HG02588 (cell line): ENCODE measurements around the gene EPAS1.

Experiments used
- ATAC-seq: cut with Tn5 transposase; IDR thresholded peaks from one replicate; pipeline ENCODE4 v1.9.1; 2021; ENCODE audit warnings: mild to moderate bottlenecking, moderate library complexity; ENCODE audit not compliant: unreplicated experiment

Gene EPAS1

DNA sequence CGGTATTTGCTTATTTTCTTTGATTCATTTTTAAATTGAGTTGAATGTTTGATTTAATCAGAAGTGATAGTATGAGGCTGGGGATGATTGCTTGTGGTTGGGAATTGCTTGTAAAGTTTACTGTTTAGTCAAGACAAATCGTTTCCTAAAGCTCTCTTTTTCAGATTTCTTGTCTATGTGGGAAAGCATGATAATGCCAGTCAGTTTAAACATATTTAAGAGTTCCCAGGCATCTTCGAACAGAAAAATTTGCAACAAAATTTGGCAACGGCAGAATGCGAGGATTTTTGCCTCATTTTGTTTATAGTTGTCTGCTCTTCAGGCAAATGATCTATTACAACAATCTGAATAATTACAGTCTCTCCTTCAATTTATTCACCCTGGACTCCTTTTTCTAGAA is 22.5 kb downstream of the EPAS1 start:
- no peak for ATAC-seq

DNA sequence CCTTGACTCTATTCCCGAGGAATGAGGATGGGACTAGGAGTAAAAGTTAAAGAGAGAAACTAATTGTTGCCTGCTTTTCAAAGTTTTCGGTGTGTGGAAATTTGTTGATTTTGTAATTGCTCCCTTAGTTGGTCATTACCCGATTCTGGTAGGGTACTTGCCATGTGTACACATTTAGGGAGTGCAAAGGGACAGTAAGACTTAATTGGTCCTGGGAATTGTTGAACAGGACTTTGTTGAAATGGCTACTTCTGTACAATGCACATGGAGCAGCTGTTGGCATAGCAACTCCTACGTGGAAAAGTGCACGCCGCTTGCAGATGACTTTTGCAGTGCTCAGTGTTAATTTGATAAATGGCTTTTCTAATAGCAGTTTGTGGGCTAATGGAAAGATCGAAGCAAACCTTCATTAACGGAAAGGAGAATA is 22.9 kb downstream of the EPAS1 start:
- ATAC-seq: no peak

DNA sequence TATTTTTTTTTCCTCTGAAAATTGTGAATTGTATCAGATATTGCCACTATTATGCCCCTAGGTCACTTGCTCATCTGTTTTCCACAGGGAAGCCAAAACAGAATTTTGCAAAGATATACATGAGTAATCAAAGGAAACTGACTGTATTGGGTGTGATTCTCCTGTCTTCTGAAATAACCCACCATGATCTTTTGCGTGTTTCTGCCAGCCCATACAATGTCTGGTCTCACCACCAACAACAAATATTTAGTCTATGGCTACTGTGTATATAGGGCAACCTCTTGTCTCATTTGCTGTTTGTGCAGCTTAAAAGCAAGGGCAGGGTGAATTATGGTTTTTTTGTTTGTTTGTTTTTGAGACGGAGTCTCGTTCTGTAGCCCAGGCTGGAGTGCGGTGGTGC is 26.5 kb downstream of the EPAS1 start:
- ATAC-seq: no peak

DNA sequence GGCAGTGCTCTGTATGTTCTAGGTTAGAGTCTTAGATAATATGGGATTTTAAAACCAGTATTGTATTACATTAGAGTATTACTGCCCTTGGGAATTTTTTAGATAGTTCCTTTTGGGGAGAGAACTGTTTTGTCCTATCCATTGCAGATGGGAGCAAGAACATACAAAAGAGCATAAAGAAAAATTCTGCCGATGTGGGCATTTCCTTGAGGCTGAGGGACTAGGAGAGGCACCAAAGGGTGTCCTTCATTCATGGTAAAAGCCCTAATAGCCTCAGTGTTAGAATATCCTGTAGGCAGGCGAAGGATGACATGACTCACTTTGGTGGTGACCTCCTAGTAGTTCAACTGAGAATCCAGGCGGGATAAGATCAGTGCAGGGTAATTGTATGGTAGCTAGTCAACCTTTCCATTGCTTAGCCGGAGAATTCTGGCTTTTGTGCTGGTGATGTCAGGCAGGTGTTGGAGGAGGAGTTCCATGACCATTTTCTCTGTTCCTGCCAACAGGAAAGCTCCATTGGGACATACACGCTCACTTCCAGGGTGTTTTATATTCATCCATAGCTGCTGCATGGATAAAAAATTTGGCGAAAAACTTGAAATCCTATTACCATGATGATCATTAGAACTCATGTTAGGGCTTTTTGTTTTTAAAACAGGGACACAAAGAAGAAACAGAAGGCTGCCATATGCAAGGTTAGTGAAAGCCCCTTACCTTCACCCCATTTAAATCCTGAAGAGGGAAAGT is 28.1 kb downstream of the EPAS1 start:
- ATAC-seq: no peak

GRCh38 chr2:46326231-46326980 is 29.2 kb downstream of the EPAS1 start:
- no peak for ATAC-seq

DNA sequence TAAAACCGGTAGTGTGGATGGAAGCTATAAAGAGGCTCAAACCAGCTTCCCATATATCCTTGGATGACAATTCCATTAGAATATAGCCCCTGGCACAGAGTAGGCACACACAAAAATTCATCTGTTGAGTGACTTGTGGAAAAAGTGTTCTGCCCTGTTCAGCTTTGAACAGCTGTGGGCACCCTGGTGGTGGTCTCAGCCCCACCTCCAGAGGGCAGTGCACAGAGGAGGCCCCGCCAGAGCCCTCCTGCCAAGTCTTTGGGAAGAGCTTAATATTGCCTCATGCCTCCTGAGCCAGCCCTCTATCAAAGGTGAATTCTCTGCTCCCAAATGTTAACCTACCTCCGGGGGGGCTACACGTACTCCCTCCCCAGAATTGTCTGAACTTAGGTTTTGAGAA is 30.4 kb downstream of the EPAS1 start:
- no peak for ATAC-seq

DNA sequence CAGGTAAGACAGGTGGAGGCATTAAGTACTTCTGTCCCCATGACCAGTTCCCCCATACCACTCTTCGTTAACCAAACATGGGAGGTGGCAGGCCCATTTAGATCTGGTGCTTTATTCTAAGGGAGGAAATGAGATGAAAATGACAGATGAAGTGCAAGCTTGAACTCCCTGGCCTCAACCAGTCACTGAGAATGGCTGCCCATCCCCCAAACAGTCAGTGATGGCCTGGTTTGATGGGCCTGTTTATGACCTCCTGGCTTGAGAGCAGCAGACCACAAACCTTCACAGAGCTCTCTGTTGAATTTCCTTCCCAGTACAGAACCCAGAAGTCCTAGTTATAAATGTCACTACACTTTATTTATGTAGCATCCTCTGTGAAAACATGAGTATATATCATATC is 31.1 kb downstream of the EPAS1 start:
- no peak for ATAC-seq

- ATAC-seq: no peak
These were observed 31.6 kb downstream of the EPAS1 start for GRCh38 chr2:46328829-46329228.

DNA sequence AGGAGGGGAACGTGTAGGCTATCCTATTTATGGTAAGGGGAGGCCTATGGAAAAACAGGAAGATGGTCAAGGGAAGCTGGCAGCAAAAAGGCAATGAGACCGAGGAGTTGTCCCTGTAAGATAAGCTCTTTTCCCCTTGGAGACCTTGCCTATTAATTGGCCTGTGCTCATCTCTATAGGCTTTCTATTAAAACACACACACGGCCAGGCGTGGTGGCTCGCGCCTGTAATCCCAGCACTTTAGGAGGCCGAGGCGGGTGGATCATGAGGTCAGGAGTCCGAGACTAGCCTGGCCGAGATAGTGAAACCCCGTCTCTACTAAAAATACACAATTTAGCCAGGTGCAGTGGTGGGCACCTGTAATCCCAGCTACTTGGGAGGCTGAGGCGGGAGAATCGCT is 32.1 kb downstream of the EPAS1 start:
- no peak for ATAC-seq

DNA sequence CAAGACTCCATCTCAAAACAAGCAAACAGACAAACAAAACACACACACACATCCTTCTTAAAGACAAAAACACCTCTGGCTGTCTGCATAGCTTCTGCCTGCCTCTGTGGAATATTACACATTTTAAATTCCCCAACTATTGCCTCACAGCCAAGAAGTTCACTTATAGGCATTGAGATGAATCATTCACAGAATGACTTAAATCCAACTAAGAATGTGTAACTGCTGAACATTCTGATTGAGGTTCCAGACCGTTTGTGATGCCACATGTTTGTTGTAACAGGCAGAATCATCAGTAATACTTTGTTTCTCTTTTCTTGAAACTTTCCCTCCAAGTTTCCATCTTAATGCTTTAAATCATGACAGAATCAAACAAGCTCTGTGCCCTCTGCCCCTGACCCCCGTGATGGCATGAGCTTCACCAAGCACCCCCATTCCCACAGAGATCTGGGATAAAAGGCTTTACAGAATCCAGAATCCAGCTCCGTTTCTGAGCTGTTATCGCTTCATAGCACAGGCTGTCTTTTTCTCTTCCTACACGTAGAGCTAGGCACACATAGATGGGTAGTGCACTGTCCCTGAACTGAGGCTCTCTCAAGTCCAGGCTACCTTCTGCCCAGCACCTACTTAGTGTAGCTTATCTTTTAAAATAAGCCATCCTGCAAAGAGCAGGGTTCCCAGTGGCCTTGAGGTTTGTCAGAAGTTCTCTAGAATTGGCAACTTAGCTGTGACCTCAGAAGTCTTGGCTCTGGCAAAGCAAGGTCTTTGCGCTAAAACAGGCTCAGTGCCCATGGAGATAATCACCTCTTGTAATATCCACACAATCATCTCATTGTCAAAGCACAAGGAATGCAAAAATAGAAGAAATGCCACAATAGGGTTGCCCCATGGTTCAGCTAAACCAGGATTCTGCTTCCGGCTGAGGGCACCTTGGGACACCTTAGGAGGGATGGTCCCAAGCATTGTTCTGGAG is 32.9 kb downstream of the EPAS1 start:
- ATAC-seq: no peak

DNA sequence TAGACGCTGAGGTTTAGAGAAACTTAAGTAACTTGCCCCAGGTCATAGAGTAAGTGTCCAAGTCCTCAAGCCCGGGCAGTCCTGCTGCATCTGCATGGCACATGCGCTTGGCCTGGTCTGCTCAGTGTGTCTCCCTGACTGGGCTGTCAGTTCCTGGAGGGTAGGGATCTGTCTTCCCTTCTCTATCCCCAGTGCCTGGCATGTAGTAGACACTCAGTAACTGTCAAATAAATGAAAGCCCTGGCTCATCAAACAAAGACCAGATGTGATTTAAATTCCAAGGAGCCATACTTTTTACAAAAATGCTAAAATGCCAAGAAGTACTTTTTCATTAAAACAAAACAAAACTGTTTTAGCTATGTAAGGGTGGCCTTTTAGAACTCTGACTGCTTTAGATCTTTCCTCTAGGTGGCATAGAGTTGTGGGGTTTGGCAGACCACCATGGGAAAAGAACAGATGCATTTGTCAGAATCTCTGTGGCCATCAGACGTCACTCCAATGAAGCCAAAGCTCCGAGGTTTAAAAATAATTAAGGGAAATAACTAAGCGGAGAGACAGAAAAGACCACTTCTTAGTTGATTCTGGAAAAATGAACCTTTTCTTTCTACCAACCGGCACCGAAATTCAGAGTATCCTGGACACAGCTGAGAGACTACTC is 34.0 kb downstream of the EPAS1 start:
- ATAC-seq: no peak

DNA sequence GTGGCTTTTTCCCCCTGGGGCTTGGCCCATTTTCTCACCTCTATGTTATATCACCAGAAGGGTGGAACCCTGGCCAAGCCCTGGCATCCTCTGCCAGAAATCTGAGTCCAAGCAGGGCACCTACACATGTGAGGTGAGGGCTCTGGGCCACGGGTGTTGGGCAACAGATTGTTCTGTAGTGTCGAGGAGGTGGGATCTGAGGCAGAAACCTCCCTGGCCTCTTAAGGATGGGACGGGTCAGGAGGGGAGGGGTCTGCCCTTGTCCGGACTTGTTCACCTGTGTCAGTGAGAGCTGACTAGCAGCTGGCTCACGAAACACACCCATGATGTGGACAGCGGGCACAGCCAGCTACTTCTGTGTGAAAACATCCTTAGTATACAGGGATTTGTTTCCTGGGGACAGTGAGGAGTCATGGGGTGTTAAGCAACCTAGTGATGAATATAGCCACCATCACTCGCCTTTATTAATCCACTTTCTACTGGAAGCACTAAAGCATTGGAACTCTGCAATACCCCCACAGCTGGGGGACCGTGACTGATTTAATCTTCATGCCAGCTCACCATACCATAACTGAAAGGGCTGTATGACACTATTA is 35.6 kb downstream of the EPAS1 start:
- ATAC-seq: no peak

DNA sequence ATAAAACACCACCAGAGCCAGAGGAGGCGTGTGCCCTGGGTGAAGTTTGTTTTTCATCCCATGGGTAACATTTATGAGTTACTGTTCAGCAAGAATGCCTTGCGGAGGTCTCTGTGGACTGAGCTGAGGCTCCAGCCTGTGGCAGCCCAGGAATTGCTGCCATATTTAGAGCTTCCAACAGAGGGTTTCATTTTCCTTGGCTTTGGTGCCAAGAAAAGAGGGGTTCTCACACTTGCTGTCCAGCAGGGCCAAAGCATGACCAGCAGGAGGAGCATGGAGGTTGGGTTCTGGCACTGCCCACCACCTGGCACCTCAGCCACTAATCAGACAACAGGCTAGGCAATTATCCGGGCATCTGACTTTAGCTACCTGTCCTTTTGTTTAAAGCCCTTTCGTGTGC is 36.7 kb downstream of the EPAS1 start:
- no peak for ATAC-seq

- no peak for ATAC-seq
These were observed 37.4 kb downstream of the EPAS1 start for GRCh38 chr2:46334389-46335271.

DNA sequence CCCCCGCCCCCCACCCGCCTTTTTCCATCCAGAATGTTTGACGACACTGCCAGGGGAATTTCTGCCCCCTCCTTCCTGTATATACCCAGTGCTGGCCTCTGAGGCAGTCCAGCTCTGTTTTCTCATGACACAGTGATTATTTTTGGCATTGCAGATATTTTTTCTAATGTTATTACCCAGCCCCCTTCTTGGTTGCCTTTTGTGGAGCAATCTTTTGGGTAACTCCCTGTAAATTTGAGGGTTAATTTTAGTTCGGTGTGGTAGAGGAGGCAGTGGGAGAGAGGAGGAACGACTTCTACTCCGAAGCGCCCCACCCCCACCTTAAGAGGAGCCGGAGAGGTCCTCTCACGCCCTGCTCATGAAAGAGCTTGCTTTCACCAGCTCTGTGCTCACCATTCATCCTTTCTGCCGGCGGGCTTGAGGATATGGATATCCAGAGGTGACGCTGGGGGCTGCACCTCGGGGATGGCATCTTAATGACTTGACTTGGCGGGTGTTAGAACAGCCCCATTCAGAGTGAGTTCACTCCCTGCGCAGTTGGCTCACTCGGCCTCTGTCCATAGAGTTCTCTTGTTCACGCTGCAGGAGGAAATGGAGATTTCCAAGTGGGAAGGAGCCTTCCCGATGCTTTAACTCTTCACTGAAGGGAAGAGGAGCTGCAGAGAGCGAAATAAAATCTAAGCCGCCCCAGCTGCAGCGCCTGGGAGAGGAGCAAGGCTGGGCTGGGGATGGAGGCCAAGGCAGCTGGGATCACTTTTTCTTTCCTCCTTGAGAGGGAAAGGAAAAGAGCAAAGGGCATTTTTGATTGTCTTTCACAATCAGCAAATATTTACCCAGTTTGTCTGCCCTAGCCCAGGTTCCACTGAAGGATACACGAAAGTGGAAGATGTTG is 38.4 kb downstream of the EPAS1 start:
- no peak for ATAC-seq

- ATAC-seq: no peak
These were observed 39.2 kb downstream of the EPAS1 start for GRCh38 chr2:46336283-46336959.

- ATAC-seq: no peak
These were observed 40.2 kb downstream of the EPAS1 start for GRCh38 chr2:46337208-46337994.
